IMR-90 (cell line): Measurements from ENCODE around the gene ATP11A. TPM values are rescaled to one million over a fixed set of nuclear protein-coding genes. Genes with fewer than 3 reads are reported as not detected.

Experiments used
- ATAC-seq: fragments of 200-7000 bp; cut with Tn5 transposase; 2 replicates; pipeline ENCODE4 v1.9.1; 2020; ENCODE audit warnings: low read depth, mild to moderate bottlenecking, moderate library complexity
- BruUV-seq: library from RNA; stranded (reverse); fragments of 400-500 nt; replicated peaks from 2 replicates; lab custom pipeline; 2021; lab: Mats Ljungman, UMichigan
- CTCF ChIA-PET: fragments of 300-600 bp; formaldehyde crosslinking; extraction: SDS; loops from one replicate; lab custom pipeline; 2021; ENCODE audit warnings: antibody characterized with exemption; lab: Yijun Ruan, JAX
- POLR2A ChIA-PET: fragments of 300-600 bp; sonication (Branson Sonifier 250); formaldehyde crosslinking; loops from one replicate; lab custom pipeline; 2022; ENCODE audit warnings: antibody characterized with exemption; ENCODE audit not compliant: unreplicated experiment; lab: Charles Lee
- DNase-seq: peaks from one replicate; pipeline ENCODE4 v3.0.0; 2013
- H2AFZ ChIP-seq: replicated peaks from 2 replicates; pipeline ENCODE3; 2013; ENCODE audit warnings: low read length, mild to moderate bottlenecking; ENCODE audit not compliant: poor library complexity
- H2AK5ac ChIP-seq: 2 replicates; pipeline ENCODE4 v1.6.1; 2013; ENCODE audit warnings: low read depth, low read length, inconsistent platforms
- H2AK9ac ChIP-seq: replicated peaks from 2 replicates; pipeline ENCODE3; 2013; ENCODE audit warnings: mild to moderate bottlenecking, low read depth, low read length, moderate library complexity; ENCODE audit not compliant: poor library complexity
- H2BK120ac ChIP-seq: 2 replicates; pipeline ENCODE4 v1.6.1; 2013; ENCODE audit warnings: low read depth, low read length, inconsistent platforms
- H2BK15ac ChIP-seq: 3 replicates; pipeline ENCODE4 v1.6.1; 2013; ENCODE audit warnings: low read depth, low read length, inconsistent platforms
- H2BK20ac ChIP-seq: 2 replicates; pipeline ENCODE4 v1.6.1; 2013; ENCODE audit warnings: low read depth, mild to moderate bottlenecking, inconsistent platforms, low read length, moderate library complexity
- H2BK5ac ChIP-seq: 2 replicates; pipeline ENCODE4 v1.6.1; 2013; ENCODE audit warnings: mild to moderate bottlenecking, low read depth, low read length, inconsistent platforms; ENCODE audit not compliant: poor library complexity, severe bottlenecking
- H3K14ac ChIP-seq: replicated peaks from 2 replicates; pipeline ENCODE4 v1.6.1; 2013; ENCODE audit warnings: low read depth, low read length, inconsistent platforms
- H3K18ac ChIP-seq: 2 replicates; pipeline ENCODE4 v1.6.1; 2013; ENCODE audit warnings: low read depth, low read length, control low read depth
- H3K23ac ChIP-seq: 2 replicates; pipeline ENCODE4 v1.6.1; 2013; ENCODE audit warnings: low read depth, low read length, inconsistent platforms
- H3K27ac ChIP-seq: 2 replicates; pipeline ENCODE4 v1.5.1; 2013; ENCODE audit warnings: mild to moderate bottlenecking, control low read depth, low read length; ENCODE audit not compliant: insufficient read depth
- H3K27me3 ChIP-seq: 2 replicates; pipeline ENCODE4 v1.6.1; 2013; ENCODE audit warnings: low read length; ENCODE audit not compliant: control insufficient read depth, insufficient read depth
- H3K36me3 ChIP-seq: 2 replicates; pipeline ENCODE4 v1.6.1; 2013; ENCODE audit warnings: low read length, mixed read lengths; ENCODE audit not compliant: control insufficient read depth, insufficient read depth
- H3K4ac ChIP-seq: 2 replicates; pipeline ENCODE4 v1.6.1; 2013; ENCODE audit warnings: low read depth, low read length, inconsistent platforms
- H3K4me1 ChIP-seq: 2 replicates; pipeline ENCODE4 v1.6.1; 2013; ENCODE audit warnings: low read length, mixed read lengths; ENCODE audit not compliant: control insufficient read depth, insufficient read depth
- H3K4me2 ChIP-seq: 2 replicates; pipeline ENCODE4 v1.6.1; 2013; ENCODE audit warnings: low read depth, mild to moderate bottlenecking, control low read depth, low read length, moderate library complexity
- H3K4me3 ChIP-seq: 2 replicates; pipeline ENCODE4 v1.5.1; 2013; ENCODE audit warnings: low read depth, mild to moderate bottlenecking, control low read depth, low read length, moderate library complexity; ENCODE audit not compliant: insufficient read depth
- H3K56ac ChIP-seq: 2 replicates; pipeline ENCODE4 v1.6.1; 2013; ENCODE audit warnings: low read length, inconsistent platforms; ENCODE audit not compliant: insufficient read depth; ENCODE audit errors: extremely low read depth
- H3K79me1 ChIP-seq, 2 experiments: 2 replicates each; pipeline ENCODE4 v1.6.1; 2013; ENCODE audit warnings: low read length in 2 of 2, inconsistent platforms in 1 of 2, low read depth in 1 of 2
- H3K9ac ChIP-seq: 2 replicates; pipeline ENCODE4 v1.6.1; 2013; ENCODE audit warnings: low read depth, low read length, control low read depth
- H3K9me1 ChIP-seq: 2 replicates; pipeline ENCODE4 v1.6.1; 2013; ENCODE audit warnings: low read length, inconsistent platforms; ENCODE audit not compliant: insufficient read depth
- H3K9me3 ChIP-seq: 2 replicates; pipeline ENCODE4 v1.6.1; 2013; ENCODE audit warnings: low read length; ENCODE audit not compliant: control insufficient read depth, insufficient read depth
- H4K20me1 ChIP-seq: 2 replicates; pipeline ENCODE4 v1.6.1; 2013; ENCODE audit warnings: low read length, inconsistent platforms; ENCODE audit not compliant: insufficient read depth
- H4K5ac ChIP-seq: 2 replicates; pipeline ENCODE4 v1.6.1; 2013; ENCODE audit warnings: mild to moderate bottlenecking, low read depth, low read length, control low read depth
- H4K8ac ChIP-seq, 2 experiments: 2 replicates each; pipeline ENCODE4 v1.6.1; 2013; ENCODE audit warnings: low read depth in 2 of 2, low read length in 2 of 2, control low read depth in 1 of 2, inconsistent platforms in 1 of 2
- H4K91ac ChIP-seq: 2 replicates; pipeline ENCODE4 v1.6.1; 2013; ENCODE audit warnings: low read depth, low read length, inconsistent platforms; ENCODE audit not compliant: insufficient read depth
- MAFK ChIP-seq: IDR thresholded peaks from 2 replicates; pipeline ENCODE4 v1.6.1; 2012; ENCODE audit warnings: low read depth, low read length, improper control_type of control experiment
- NFE2L2 ChIP-seq: fragments of 150-350 bp; IDR thresholded peaks from 2 replicates; pipeline ENCODE4 v1.6.1; 2016; ENCODE audit warnings: low read depth, mild to moderate bottlenecking, low read length
- WGBS, 2 experiments: methylation state at CpG; one replicate each; pipeline versions ENCODE4 v1.1.5 to v1.1.7; 2013; ENCODE audit warnings: missing lambda C conversion rate in 2 of 2; ENCODE audit not compliant: insufficient read length in 1 of 2; ENCODE audit errors: extremely low coverage in 2 of 2; 5-methylcytosine and 5-hydroxymethylcytosine counted together
- dilution Hi-C: fragments of 300-500 bp; cut with HindIII; formaldehyde crosslinking; loops from one replicate; pipeline ENCODE4 v1.14.3; 2018; ENCODE audit warnings: low sequenced_read_pairs; ENCODE audit not compliant: unreplicated experiment
- in situ Hi-C: fragments of 300-500 bp; cut with MboI; formaldehyde crosslinking; loops from 3 replicates; pipeline ENCODE4 v1.14.3; 2019; ENCODE audit warnings: low sequenced_read_pairs, inconsistent platforms, mixed read lengths
- intact Hi-C: fragments of 100-400 bp; cut with micrococcal nuclease; formaldehyde crosslinking; loops from 2 replicates; pipeline ENCODE4 v1.10.0; 2022
- polyA plus RNA-seq, 3 experiments: library from polyadenylated mRNA; depleted of rRNA; stranded (reverse); fragments of >200 nt; gene quantifications; 2 replicates each; pipeline ENCODE4 v1.2.3, GENCODE V29; 2012; ENCODE audit warnings: low replicate concordance in 1 of 3
- total RNA-seq: library from RNA; depleted of rRNA; stranded (reverse); fragments of >200 nt; gene quantifications from 2 replicates; pipeline ENCODE4 v1.2.3, GENCODE V29; 2012

The ATP11A gene
- total and polyA plus RNA-seq, 2 of the 4 experiments (the other 2 are of a cell fraction), result 8.4 to 12.0 TPM

- Histone ChIP-seq H3K18ac (no peak overlapping the region), H2AK9ac (no peak overlapping the region), H3K27ac (no peak overlapping the region), H3K4me2 (no peak overlapping the region), H2BK5ac (no peak overlapping the region), H3K56ac (no peak overlapping the region), H3K23ac (no peak overlapping the region), H4K91ac (no peak overlapping the region), H2BK15ac (no peak overlapping the region), H3K36me3 (no peaks in the 10 kb centered on the region), H2AFZ (no peak overlapping the region), H3K4ac (no peak overlapping the region), H4K8ac (no peak overlapping the region), H4K5ac (no peak overlapping the region), H3K4me1 (no peaks in the 10 kb centered on the region), H4K20me1 (no peaks in the 10 kb centered on the region), H3K9me3 (peaks cover 2% of the 10 kb centered on the region; the same call in 1 of the 2 replicates), H3K9ac (no peak overlapping the region), H2BK120ac (no peak overlapping the region), H3K27me3 (peaks cover 48% of the 10 kb centered on the region), H2BK20ac (no peak overlapping the region), H3K14ac (no peak overlapping the region), H3K79me1 (no peaks in the 10 kb centered on the region), H3K4me3 (no peak overlapping the region), H2AK5ac (no peak overlapping the region), H3K9me1 (no peaks in the 10 kb centered on the region)
- in situ Hi-C loops, result no loop called here
- peak; percentile 59 for TF ChIP-seq MAFK
- no peak for TF ChIP-seq NFE2L2
- no CpG with 5 or more reads among the region's 2 CpGs for WGBS, 2 experiments
- intact Hi-C loops, result no loop called here
- ATAC-seq (no peak), DNase-seq (no peak)
- dilution Hi-C loops, result no loop called here
- ChIA-PET POLR2A (no interaction called here), CTCF (no interaction called here)
- no TSS peak for BruUV-seq
Measured at GRCh38 chr13:112924365-112924764, 234.5 kb downstream of the ATP11A start.
